Breast epithelium (tissue), 3 donors: Measurements from ENCODE around the gene TBC1D2.

Source experiments
- CTCF ChIP-seq, 3 donors: fragments of 450-650 bp; IDR thresholded peaks; one replicate each; pipeline ENCODE4 v1.5.1; 2016 to 2017; ENCODE audit warnings: antibody characterized with exemption in 3 of 3, mild to moderate bottlenecking in 3 of 3, moderate library complexity in 3 of 3
- POLR2A ChIP-seq: fragments of 450-650 bp; IDR thresholded peaks from one replicate; pipeline ENCODE4 v1.6.1; 2016; ENCODE audit warnings: antibody characterized with exemption, mild to moderate bottlenecking, moderate library complexity
- POLR2AphosphoS5 ChIP-seq, 3 donors: sonication (generic); formaldehyde crosslinking; IDR thresholded peaks; one replicate each; pipeline ENCODE4 v1.6.1; 2017; ENCODE audit warnings: antibody characterized with exemption in 3 of 3

GRCh38 chr9:98182889-98183599, 72.4 kb downstream of the TBC1D2 start:
- TF ChIP-seq POLR2A (no peak), CTCF (IDR thresholded peaks at IDR 0.05) (no peak), POLR2AphosphoS5 (IDR thresholded peaks at IDR 0.05) (no peak)
